NOMO-1 treated with dmso at 0.1 percent for 144 hours (cell line): ENCODE results near the gene PPP5C.

Experiments
- DNase-seq: peaks from one replicate; lab custom pipeline; 2025; ENCODE audit not compliant: unreplicated experiment; lab: John Stamatoyannopoulos, UW

Gene PPP5C

DNA sequence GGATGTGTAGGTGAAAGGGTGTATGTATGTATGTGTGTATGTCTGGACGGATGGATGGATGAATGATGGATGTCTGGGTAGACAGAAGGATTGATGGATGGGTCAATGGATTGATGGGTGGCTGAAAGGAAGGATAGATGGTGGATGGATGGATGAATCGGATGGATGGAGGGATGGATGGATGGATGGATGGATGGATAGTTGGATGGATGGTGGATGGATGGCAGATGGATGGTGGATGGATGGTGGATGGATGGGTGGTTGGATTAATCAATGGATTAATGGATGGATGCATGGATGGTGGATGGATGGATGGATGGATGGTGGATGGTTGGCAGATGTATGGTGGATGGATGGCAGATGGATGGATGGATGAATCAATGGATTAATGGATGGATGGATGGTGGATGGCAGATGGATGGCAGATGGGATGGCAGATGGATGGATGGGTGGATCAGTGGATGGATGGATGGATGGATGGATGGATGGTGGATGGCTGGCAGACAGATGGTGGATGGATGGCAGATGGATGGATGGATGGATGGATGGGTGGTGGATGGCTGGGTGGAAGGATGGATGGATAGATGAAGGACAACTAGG, 16.5 kb upstream of the PPP5C start:
- DNase-seq = no peak

DNA sequence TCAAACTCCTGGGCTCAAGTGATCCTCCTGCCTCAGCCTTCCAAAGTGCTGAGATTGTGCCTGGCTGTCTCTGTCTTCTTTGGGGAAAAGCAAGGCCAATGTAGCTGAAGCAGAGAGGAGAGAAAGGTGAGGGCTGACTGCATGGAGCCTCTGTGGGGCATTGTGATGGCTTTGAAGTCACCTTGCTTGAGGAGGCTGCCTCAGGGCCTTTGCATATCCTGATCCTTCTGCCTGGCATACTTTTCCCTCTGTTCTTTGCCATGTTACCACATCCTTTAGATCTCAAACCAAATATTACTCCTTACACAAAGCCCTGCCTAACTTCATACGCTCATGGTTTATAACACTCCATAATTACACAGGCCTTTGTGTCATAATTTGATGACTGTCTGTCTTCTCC, 9.4 kb upstream of the PPP5C start:
- no peak for DNase-seq

GRCh38 chr19:46339446-46339845, 7.4 kb upstream of the PPP5C start:
- no peak for DNase-seq

DNA sequence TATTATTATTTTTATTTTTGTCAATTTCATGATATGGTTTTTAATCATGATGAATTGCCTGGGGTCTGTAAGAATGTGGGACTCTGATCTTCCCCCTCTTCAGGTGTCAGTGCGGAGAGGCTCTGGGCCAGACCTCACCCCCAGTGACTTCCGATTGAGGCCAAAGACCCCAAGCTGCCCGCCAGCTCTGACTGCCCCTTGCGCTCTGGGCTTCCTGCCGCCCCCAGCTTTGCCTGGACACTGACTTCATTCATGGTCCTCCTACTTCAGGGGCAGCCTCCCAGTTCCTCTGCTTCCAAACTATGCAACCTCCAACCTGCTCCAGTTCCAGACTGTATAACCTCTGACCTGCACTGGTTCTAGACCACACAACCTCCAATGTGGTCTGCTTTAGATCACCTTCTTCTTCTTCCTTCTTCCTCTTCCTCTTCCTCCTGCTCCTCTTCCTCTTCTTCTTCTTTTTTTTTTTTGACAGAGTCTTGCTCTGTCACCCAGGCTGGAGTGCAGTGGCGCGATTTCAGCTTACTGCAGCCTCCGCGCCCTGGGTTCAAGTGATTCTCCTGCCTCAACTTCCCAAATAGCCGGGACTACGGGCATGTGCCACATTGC, 6.7 kb upstream of the PPP5C start:
- DNase-seq = no peak

DNA sequence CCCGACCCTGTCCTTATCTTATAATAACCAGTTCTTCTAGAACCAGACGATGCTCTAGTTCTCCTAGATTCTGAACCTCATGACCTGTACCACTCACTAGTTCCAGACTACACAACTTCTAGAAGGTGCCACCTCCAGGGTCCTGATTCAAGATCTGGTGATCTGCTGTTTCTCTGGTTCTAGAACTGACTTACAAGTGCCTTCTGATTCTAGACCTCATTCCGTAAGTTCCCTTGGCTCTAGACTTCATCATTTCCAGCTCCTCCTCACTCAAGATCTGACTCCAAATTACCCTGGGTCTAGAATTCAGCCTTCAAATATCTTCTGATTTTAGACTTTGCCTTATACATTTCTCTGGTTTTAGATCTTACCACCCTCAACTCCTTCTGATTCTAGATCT, 5.0 kb upstream of the PPP5C start:
- no peak for DNase-seq

DNA sequence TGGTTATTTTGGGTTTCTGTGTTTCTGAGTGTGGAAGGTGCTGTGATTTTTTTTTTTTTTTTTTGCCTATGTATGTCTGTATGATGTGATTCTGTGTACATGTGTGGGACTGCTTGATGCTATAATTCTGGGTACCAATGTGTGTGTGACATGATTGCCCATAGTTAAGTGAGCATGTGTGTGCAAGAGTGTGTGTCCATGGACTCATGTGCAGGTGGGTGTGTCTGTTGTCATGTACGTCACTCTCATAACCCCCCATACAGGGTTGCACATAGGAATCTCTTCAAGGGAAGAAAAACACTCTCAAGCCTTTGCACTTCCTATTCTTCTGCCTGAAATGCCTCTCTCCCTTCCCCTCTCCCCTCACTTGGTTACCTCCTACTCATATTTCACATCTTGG, 2.5 kb upstream of the PPP5C start:
- no peak for DNase-seq

DNA sequence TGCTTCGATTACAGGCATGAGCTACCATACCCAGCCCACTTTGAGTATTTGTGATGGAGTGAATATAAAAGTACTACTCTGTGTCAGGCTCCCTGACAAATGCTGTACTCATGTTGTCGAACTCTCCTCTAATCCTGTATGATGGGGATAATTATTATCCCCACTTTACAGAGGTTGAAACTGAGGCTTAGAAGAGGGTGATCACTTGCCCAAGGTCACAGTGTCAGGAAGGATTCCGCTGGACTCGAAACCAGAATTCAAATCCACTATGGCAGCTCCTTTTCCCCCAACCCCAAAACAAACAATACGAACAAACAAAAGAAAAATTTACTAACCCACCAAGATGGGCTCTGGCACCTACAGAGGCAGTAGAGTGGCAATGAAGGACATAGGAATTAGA, 1.7 kb upstream of the PPP5C start:
- DNase-seq = no peak

GRCh38 chr19:46347572-46347883, 641 bp downstream of the PPP5C start:
- no peak for DNase-seq

DNA sequence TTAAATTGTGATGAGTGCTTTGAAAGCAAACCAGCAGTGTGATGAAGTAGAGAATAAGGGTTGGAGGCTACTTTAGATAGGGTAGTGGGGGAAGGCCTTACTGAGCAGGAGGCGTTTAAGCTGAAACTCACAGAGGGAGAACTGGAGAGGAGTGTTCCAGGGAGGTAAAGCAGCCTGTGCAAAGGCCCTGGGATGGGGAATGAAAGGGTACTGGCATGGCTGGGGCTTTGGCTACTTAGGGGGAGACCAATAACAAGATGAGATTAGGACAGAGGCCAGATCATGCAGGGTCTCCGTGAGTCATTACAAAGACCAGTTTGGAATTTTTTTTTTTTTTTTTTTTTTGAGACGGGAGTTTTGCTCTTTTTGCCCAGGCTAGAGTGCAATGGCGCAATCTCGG, 1.1 kb downstream of the PPP5C start:
- no peak for DNase-seq

- DNase-seq = no peak
Measured at GRCh38 chr19:46349311-46349993, 2.6 kb downstream of the PPP5C start.

- DNase-seq = no peak
Measured at GRCh38 chr19:46350029-46350757, 3.3 kb downstream of the PPP5C start.

DNA sequence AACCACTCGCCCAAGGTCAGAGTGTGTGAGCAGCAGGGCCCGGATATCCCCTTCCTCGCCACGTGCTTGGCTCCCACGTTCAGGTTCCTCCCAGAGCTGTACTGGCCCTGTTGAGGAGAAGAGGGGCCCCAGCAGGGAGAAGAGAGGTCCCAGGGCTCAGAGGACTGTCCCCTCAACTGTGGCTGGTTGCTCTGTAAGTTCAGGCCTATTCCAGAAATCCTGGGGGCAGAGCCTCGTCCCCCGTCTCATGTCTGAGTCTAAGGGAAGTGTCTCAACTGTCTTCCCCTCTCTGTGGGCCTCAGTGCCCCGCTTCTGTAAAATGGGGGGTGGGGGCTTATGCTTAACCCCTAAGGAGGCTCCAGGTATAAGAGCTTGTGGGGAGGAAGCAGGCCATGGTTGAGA, 3.9 kb downstream of the PPP5C start:
- DNase-seq = peak; percentile 15

DNA sequence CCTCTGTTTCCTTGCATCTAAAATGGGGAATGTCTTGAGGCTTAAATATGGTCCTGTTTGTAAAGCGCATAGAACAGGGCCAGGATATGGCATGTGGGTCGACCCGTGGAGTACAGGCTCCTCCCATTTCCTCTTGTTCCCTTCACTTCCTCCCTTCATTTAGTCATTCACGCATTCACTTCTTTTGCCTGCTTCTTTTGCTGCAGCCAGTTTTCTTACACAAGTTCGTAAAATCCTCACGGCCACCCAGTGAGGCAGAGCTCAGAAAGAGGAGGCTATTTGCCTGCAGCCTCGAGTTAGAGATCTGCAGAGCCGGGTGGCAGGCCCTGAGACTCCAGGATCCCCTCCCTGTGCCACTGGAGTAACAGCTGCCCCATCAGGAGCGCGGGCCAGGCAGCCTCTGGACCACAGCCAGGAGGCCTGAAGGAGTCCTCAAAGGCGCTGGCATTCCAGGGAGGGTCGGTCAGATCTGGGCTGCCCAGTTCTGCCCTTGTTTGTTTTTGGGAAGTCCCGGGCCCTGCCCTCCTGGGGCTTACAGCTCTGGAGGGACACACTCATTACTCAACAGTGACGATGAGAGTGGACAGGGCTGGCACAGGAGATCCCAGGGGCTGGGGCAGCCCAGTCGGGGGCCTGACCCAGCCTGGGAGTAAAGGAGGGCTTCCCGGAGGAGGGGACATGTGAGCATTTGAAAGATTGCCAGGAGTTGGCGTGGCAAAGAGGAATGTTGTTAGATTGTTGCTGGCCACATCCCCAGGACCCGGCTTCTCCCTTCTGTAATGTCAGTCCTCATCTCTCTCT, 4.6 kb downstream of the PPP5C start:
- no peak for DNase-seq

DNA sequence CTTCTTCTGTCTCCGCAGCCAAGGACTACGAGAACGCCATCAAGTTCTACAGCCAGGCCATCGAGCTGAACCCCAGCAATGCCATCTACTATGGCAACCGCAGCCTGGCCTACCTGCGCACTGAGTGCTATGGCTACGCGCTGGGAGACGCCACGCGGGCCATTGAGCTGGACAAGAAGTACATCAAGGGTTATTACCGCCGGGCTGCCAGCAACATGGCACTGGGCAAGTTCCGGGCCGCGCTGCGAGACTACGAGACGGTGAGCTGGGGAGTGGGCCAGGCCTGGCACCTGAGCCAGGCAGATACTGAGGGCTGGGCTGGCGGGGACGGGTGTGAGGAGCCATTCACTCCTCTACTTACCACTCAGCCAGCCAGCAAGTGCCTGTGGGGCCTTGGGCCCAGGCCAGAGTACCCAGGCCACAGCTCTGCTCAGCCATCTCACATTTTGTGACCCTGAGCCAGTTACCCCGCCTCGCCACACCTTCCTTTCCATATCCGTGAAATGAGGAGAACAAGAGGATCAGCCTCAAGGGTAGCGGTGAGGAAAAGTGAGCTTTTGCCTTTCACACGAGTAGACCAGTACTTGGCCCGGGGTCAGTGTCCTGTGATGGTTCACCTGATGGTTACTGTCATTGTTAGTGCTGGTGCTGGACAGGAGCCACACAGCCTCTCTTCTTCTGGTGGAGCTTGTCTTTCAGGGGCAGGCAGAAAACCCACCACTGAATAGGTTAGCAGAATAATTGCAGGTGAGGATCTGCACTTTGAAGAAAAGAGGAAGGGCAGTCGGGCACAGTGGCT, 7.0 kb downstream of the PPP5C start:
- no peak for DNase-seq

DNA sequence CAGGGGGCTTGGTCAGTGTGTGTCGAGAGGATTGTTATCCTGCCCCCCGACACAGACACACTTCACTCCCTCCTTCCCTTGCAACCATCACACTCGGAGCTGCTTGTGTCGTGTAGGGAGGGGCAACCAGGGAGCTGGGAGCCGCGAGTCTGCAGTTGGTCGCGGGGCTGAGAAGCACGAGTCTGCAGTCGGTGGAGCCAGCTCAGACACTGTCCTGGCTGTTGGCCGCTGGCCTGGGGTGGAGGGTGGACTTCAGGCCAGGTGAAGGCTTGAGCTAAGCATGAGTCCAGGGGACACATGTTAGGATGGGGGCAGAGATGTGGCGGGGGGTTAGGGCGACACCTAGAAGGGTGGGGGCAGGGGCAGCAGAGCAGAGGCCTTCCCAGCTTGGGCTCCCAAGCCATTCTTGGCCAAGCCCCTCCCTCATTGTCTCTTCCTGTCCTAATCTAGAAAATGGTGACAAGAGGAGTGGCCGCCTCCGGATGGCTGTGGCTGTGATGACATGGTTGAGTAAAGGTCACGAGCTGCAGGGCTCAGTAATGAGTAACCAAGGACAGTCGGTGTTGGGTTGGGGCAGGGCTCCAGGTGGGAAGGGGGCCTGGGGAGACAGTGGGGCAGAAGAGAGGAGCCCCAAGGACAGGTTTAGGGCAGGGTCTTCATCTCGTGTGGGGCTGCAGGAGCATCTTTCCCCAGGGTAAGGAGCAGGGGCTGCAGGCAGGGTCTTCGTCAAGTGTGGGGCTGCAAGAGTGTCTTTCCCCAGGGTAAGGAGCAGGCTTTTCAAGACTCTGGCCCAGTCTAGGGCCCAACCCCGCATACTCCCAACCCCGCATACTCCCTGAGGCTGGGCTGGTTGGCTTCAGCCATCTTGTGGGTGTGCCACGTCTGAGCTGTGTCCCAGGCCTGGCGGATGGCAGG, 8.6 kb downstream of the PPP5C start:
- DNase-seq = no peak

DNA sequence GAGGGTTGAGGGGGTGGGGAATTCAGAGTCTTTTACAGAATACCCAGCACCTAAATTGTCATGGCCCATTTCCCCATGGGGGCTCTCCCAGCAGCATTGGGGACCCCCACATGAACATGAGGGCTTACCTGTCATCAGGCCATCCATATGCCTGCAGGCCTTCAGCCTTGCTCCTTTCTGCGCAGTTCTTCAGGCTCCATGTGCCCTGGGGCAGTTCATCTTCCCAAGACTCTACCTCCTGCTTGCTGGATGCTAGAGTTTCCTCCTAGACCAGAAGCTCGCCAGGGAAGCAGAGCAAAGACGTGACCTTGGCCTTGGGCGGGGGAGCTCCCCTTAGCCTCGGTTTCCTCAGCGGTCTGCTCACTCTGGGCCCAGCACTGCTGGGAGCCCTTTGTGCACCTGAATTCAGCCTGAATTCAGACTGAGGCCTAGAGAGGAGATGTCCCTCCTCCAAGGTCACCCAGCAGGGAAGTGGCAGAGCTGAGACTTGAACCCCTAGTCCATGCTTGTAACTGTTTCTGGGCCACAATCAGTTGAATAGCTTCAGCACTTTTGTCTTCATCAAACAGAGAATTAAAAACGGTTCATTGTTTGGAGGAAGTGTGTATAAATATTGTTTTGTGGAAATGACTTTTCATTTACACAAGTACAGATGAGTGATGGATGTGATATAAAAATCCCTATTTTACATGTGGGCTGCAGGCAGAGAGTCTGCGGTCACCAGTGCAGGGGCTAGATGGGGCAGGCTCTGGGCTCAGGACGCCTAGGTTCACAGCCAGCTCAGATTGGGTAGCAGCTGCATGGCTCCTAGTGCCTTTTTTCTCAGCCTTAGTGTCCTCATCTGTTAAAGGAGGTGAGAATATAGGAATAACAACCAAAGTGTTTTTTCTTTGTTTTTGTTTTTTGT, 9.5 kb downstream of the PPP5C start:
- DNase-seq = no peak

DNA sequence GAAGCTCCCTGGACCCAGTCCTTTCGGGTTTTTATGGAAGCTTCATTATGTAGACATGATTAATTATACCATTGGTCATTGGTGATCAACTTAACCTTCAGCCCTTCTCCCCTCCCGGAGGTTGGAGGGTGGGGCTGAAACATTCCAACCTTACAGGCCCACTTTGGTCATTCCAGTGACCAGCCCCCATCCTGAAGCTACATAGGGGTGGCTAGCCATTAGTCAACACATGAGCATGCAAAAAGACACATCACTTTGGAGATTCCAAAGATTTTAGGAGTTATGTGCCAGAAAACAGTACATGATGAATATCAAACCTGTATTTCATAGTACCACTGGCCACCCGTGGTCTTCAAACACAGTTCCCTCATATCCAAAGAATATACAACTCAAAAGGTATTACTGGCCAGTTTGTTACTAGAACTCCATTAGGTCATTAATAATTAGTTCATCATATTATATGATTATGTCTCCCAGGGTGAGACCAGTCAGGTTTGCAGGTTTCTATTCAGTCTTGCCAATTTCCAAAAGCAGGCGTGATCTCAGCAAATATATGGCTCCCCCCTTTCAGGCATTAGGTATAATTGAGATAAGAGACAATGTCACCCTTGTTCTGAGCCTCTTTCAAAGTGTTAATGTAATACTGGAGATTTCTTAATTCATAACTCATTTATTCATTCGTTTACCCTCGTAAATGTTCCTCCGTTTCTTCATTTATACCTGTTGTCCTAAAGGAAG, 11.1 kb downstream of the PPP5C start:
- DNase-seq = no peak

DNA sequence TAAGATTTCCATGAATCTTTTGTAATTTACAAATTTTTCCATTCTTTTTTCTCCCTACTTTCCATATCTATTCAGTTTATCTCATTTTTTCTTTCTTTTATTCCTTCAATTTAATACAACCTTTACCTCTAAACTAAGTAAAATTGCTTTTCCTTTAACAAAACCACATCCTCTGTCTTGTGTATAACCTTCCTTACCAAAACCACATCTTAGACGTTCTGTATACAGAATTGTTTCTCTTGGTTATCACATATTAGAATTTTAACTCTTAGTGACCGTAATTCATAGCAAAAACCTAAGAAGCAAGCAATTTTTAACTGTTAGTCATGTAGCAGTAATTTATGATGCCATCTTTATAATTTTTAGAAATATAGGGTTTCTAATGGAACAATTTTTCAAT, 15.0 kb downstream of the PPP5C start:
- no peak for DNase-seq
